ENCODE results near the gene KRT4.

- TF ChIP-seq CTCF (IDR thresholded peaks at IDR 0.05) (no peak), POLR2A (IDR thresholded peaks at IDR 0.05) (no peak)
Observed at GRCh38 chr12:52766351-52767019, 47.4 kb downstream of the KRT4 start.

Measured in adrenal gland (tissue), 5 donors.